ENCODE data around the gene ARHGAP19.

GRCh38 chr10:97280783-97281182, 11.7 kb downstream of the ARHGAP19 start:
- no peak for TF ChIP-seq CTCF (IDR thresholded peaks at IDR 0.05; ENCODE audit: borderline replicate concordance, extremely low read depth, low read length, poor library complexity, severe bottlenecking)
- no peak for TF ChIP-seq EZH2 (IDR thresholded peaks at IDR 0.05; ENCODE audit: borderline replicate concordance, low read depth, low read length, severe bottlenecking)
